Brain pericyte (primary cell): ENCODE results near the gene ERLEC1.
"Not testable (repeated sequence)": the region's sequence is repeated elsewhere in the genome, so short reads cannot be mapped to it uniquely, and the experiment has no call there.

Experiments
- DNase-seq: peaks from one replicate; pipeline ENCODE4 v3.0.0-alpha.2; 2012; ENCODE audit warnings: low read depth, low spot score

ERLEC1 gene

DNA sequence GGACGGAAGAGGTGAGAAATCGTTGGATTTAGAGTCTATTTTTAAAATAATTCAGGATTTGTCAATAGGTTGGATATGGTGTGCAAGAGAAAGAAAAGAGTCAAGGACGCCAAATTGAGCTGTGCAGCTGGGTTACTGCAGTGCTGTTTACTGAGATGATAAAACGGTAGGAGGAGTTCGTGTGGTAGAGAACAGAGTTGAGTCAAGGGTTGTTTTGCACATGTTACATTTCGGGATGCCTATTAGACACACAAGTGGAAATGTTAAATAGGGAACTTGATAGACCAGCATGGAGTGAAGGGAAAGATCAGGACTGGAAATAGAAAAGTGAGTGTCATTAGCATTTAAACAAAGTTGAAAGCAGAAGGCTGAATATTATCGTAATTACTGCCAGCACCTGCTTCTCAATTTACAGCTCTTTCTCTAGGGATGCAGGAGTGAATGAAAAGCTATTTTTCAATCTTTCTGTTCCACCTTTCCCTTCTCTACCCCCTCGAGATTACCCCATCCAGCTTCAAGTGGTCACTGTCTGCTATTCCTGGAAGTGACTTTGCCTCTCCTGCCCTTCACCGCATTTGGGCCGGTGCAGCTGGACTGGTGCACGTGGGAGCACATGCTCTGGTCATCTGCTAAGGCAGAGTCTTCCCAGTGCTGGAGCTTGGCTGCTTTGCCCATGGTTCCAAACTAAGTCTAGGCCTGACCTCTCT lies 42.6 kb downstream of the ERLEC1 start:
- DNase-seq, result no peak

DNA sequence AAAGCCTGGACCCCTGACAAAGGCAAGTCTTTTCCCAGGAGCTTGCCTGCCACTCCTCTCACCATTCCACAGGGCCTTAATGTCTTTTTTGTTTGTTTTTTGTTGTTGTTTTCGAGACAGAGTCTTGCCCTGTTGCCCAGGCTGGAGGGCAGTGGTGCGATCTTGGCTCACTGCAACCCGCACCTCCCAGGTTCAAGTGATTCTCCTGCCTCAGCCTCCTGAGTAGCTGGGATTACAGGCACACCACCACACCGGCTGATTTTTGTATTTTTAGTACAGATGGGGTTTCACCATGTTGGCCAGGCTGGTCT lies 43.1 kb downstream of the ERLEC1 start:
- DNase-seq, result not testable (repeated sequence)

DNA sequence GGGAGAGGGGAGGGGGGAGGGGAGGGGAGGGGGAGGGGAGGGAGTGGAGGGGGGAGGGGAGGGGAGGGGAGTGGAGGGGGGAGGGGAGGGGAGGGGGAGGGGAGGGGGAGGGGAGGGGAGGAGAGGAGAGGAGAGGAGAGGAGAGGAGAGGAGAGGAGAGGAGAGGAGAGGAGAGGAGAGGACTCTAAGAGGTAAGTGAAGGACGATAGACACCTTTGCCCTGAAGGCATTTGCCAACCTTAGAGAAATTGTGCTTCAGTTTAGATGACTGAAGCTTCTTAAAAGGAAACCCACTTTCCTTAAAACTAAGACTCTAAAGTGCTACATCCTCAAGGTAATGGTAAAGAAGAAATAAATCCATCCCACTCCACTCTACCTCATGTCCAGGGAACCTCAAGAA lies 53.7 kb downstream of the ERLEC1 start:
- no peak for DNase-seq

DNA sequence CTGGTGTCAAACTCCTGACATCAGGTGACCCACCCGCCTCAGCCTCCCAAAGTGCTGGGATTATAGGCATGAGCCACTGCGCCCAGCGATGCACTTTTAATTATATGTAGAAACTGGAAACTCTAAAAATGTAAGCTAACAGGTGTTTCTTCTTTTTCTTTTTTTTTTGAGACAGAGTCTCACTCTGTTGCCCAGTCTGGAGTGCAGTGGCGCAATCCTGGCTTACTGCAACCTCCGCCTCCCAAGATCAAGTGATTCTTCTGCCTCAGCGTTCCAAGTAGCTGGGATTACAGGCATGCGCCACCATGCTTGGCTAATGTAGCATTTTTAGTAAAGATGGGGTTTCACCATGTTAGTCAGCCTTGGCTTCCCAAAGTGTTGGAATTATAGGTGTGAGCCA lies 54.8 kb downstream of the ERLEC1 start:
- DNase-seq, result not testable (repeated sequence)

DNA sequence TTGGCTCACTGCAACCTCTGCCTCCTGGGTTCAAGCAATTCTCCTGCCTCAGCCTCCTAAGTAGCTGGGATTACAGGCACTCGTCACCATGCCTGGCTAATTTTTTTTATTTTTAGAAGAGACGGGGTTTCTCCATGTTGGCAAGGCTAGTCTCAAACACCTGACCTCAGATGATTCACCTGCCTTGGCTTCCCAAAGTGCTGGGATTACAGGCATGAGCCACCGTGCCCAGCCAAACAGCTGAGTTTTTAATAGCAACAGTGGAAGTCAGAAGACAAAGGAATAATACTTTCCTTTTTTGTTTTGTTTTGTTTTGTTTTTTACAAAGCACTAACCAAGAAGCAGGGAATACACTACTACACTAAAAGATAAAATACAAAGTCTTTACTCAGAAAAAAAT lies 56.0 kb downstream of the ERLEC1 start:
- no peak for DNase-seq

DNA sequence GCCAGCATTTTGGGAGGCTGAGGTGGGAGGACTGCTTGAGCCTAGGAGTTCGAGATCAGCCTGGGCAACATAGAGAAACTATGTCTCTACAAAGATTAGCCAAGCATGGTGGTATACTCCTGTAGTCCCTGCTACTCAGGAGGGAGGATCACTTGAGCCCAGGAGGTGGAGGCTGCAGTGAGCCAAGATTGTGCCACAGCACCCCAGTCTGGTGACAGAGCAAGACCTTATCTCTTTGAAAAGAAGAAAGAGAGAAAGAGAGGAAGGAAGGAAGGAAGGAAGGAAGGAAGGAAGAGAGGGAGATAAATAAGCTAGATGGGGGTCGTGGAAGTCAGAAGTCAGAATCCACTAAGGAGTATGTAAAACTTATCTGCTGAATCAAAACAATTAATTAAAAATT lies 56.8 kb downstream of the ERLEC1 start:
- no peak for DNase-seq

DNA sequence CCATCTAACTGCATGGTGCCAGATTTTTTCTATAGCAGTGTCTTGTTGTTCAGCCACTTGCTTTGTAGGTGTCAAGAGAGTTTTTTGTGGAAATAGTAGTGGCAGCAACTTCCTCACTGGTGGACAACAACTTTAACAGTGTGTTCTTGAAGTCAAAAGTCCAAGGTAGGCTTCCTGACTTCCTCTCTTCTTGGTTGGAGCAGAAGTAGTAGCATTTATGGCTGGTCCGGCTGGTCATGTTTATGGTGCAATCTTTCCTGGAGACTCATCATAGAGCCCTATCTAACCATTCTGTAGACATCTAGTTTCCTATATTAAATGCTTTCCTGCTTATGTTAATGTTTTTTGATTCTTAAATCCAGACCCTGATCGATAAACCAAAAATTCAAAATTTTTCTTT lies 61.2 kb downstream of the ERLEC1 start:
- no peak for DNase-seq

DNA sequence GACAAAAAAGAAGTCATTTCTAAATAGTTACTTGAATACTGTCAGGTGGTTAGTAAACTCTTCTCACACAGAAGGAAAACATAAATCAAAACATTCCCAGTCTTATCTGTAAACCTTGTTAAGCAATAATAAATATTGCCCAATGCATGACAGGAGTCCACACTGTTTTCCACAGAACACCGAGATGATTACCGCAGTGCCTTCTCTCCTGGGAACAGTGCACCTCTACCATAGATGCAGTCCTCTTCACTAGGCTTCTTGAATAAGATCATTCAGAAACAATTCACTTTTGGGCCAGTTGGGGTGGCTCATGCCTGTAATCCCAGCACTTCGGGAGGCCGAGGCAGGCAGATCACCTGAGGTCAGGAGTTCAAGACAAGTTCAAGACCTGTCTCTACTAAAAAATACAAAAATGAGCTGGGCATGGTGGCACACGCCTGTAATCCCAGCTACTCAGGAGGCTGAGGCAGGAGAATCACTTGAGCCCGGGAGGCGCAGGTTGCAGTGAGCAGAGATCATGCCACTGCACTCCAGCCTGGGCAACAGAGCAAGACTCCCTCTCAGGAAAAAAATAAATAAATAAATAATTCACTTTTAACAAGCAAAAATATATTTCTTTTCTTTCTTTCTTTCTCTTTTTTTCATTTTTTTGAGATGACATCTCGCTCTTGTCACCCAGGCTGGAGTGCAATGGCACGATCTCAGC lies 64.4 kb downstream of the ERLEC1 start:
- not testable (repeated sequence) for DNase-seq

DNA sequence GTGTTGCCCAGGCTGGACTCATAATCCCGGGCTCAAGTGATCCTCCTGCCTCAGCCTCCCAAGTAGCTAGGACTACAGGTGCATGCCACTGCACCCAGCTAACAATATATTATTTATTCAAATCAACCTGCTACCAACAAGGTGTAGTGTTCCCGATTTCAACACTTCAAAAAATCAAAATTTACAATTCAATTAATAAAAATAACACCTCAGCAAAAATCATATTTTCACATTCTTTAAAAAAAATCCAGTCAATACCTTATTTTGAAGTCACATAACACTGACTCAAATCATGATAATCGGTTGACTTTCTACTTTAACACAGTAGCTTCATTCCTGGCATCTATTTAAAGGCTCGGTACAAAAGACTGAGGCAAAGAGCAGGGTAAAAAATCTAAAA lies 65.7 kb downstream of the ERLEC1 start:
- no peak for DNase-seq

DNA sequence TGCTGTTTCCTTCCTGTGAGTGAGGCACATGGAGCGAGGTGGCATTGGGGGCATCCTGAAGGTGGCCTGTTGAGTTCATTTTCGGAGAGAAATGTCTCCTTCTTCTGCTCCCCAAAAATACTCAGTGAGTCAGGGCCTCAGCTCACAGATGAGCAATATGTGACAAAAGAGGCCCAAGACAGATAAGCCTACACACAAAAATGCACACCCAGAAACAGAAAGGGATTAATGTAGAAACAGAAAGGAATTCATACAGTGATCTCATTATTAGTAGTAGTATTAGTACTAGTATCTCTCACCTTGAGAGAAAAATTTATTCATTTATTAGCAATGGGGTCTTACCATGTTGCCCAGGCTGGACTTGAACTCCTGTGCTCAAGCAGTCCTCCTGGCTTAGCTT lies 67.8 kb downstream of the ERLEC1 start:
- DNase-seq, result no peak

DNA sequence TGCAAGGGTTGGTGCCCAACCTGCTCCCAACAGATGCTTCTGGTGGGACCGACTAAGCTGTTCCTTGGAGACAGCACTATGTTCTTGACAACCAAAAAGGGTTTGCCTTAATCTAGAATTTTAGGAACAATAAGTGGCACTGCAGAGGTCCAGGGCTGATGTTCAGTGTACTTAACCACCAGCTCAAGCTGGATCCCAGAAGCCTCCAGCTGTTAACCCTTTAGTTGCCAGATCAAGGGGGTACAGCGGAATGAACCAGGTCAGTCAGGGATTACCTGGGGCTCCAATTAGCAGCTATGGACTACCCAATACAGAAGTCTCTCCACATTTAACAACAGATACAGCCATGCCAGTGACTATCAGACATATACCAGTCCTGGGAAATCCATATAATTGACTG lies 69.4 kb downstream of the ERLEC1 start:
- no peak for DNase-seq

DNA sequence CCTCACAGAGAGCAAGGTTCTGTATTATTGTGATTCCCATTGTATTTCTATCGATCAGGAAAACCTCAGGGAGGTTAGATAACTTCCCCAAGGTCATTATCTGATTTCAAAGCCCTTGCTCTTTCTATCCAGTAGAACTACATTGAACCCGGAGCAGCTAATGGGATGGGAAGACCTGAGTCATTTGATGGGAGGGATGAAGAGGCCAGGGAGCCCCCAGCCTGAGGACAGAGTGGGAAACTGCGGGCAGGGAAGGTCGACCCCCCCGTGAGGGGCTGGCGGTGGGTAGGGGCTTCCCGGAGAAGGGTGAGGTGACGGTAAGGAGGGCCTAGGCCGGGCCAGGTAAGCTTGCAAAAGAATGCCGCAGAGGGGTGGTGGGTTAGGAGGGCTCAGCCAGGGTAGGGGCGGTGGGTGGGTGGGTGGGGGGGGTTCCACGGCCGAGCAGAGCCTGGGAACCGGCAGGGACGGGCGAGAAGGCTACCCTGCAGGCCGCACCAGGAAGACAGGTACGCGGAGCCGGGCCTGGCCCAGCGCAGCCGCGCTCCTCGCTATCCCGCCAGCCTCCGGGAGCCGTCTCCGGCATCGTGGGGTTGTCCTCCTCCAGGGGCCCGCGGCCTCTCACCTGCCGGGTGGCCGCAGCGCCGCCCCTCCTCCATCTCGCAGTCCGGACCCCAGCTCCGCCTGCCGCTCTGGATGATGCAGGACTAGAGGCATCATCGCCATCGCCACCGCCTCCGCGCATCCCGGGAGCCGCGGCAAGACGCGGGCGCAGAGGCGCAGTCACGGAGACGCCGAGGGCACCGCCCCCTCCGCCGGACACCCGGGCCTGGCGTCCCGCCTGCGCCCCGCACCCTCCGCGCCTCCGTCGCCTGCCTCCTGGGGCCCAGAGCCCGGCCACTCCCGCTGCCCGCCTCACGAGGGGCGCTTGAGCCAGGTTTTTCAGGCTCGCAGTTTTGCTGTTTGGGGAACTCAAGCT lies 72.7 kb downstream of the ERLEC1 start, which contains the start of gene GPR75:
Gene GPR75, minus strand, starts transcription at position 762 of the 976 bp plus-strand sequence. CDS start 5,211 bp downstream, outside the sequence.
- no peak for DNase-seq

DNA sequence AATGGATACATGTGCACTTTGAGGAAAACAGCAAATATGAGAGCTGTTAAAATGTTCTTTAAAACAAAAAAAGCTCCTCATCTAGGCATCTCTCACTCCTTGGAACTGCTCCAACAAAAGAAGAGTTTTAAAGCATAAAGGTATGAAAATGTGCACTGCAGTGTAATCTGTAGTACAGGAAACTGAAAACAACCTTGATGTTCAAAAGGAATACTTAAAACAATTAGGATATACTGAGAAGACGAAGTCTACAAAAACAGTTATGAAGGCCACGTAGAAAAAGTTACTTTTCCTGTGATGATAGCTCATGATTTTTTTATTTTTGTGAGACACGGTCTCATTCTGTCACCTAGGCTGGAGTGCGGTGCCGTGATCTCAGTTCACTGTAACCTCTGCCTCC lies 75.0 kb downstream of the ERLEC1 start:
- DNase-seq, result no peak

DNA sequence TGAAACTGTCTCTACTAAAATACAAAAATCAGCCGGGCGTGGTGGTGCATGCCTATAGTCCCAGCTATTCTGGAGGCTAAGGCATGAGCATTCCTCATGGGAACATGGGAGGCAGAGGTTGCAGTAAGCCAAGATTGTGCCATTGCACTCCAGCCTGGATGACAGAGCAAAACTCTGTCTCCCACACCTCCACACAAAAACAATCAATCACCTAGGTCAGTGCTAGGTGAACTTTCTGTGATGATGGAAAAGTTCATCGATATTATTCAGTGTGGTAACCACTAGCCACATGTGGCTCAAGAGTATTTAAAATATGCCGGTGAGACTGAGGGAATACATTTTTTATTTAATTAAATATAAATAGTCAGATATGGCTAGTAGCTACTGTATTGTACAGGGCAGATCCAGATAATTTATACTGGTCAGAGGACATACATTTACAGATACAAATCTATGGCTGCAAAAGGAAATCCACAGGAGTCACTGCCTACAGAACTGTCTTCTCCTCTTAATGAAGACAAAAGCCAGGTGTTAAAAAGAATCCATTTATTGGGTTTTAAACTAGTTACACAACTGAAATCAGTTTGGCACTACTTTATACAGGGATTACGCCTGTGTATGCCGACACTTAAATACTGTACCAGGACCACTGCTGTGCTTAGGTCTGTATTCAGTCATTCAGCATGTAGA lies 76.8 kb downstream of the ERLEC1 start:
- DNase-seq, result no peak

DNA sequence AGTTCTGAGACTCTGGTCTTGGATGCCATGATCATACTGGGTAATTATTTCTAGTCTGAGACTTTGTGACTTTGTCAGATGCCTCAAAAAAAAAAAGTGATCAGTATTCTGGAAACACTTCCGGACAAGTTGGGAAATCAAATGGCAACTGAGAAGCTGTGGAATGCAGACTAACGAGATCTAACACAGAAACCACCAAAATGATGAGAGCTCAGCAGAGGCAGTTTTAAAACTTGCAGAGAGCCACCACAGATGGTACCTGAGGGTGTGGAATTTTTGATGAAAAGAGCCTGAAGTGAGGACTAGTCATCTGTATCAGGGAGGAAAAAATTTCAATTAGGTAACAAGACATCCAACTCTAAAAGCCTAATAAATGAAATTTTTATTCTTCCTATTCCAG lies 78.4 kb downstream of the ERLEC1 start:
- DNase-seq, result no peak

DNA sequence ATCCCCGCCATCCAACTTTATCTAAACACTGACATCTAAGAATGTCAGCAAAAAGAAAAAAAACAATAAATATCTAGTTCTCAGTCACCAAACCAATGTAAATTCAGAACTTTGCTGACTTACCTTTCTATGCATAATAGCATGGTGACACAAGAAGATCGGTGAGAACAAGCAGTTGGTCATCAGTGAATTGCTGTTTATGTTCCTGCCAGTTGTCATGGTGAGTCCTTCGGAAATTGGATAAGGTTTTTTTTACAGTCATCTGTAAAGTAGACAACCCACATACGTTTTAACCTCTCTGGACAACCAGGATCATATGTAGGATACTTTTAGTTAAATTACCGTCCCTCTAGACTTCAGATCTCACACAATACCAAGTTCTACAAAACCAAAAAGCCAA lies 79.1 kb downstream of the ERLEC1 start:
- DNase-seq, result no peak

DNA sequence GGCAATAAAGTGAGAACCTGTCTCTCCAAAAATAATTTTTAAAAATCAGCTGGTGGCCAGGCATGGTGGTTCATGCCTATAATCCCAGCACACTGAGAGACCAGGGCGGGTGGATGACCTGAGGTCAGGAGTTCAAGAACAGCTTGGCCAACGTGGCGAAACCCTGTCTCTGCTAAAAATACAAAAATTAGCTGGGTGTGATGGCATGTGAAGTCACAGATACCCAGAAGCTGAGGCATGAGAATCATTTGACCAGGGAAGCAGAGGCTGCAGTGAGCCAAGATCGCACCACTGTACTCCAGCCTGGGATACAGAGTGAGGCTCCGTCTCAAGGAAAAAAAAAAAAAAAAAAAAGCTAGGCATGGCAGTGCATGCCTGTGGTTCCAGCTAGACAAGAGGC lies 80.3 kb downstream of the ERLEC1 start:
- no peak for DNase-seq

DNA sequence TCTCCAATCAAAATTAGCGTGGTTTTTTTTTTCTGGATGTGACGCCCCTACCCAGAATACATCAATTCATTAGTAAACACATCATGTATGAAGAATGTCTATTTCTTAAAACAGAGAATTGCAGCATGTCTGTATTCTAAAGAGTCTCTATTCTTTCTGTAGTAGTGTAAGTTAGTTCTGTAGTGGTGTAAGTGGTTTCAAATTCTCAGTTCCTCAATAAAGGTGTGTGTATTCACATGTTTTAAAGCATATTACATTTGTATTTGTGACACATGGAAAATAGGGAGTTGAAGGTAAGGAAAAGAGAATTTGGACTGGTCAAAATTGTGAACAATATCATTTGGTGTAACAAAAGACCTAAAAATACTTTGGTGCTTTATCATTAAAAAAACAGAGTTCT lies 80.9 kb downstream of the ERLEC1 start:
- no peak for DNase-seq
